Body of pancreas (tissue), 4 donors: Measurements from ENCODE around the gene C14orf132. TPM values are rescaled to one million over a fixed set of nuclear protein-coding genes. Genes with fewer than 3 reads are reported as not detected.

Experiments
- ATAC-seq: fragments of 150-250 bp; one replicate; pipeline ENCODE4 v1.9.1; 2016
- DNase-seq, 4 donors: peaks; one replicate each; pipeline ENCODE4 v3.0.0-alpha.2; 2019
- H3K27ac ChIP-seq, 4 donors: fragments of 200-600 bp; sonication (generic); 1 replicate in 3 of 4; 2 replicates in 1 of 4; pipeline versions ENCODE4 v1.5.1 to v1.6.1; 2016 to 2019; ENCODE audit warnings: mild to moderate bottlenecking in 1 of 4, mixed read lengths in 1 of 4, moderate library complexity in 1 of 4
- H3K27me3 ChIP-seq, 2 donors: fragments of 200-600 bp; sonication (generic); one replicate each; pipeline ENCODE4 v1.6.0; 2016; ENCODE audit warnings: mild to moderate bottlenecking in 1 of 2
- H3K36me3 ChIP-seq, 2 donors: fragments of 200-600 bp; sonication (generic); replicated peaks in 1 of 2; 2 replicates each; pipeline ENCODE4 v1.5.1; 2016; ENCODE audit warnings: low read depth in 2 of 2; ENCODE audit not compliant: insufficient read depth in 1 of 2
- H3K4me1 ChIP-seq: fragments of 200-600 bp; sonication (generic); one replicate; pipeline ENCODE4 v1.6.0; 2016
- H3K4me3 ChIP-seq, 2 donors: fragments of 200-600 bp; sonication (generic); 1 replicate in 1 of 2; 2 replicates in 1 of 2; pipeline ENCODE4 v1.5.1; 2016 to 2019
- H3K9me3 ChIP-seq, 3 donors: fragments of 200-600 bp; sonication (generic); 1 replicate in 2 of 3; 2 replicates in 1 of 3; pipeline ENCODE4 v1.5.1; 2016
- POLR2A ChIP-seq, 3 donors: fragments of 450-650 bp; IDR thresholded peaks; one replicate each; pipeline ENCODE4 v1.6.1; 2016; ENCODE audit warnings: antibody characterized with exemption in 3 of 3, mild to moderate bottlenecking in 2 of 3
- WGBS, 2 donors: methylation state at CpG; one replicate each; pipeline ENCODE4 v1.1.5; 2017; 5-methylcytosine and 5-hydroxymethylcytosine counted together
- intact Hi-C: fragments of 100-400 bp; cut with DNase I; formaldehyde crosslinking; loops from one replicate; pipeline ENCODE4 v1.15.1; 2023
- total RNA-seq, 2 donors: library from RNA; depleted of rRNA; stranded (reverse); fragments of >200 nt; gene quantifications; one replicate each; pipeline ENCODE4 v1.1.0, GENCODE V29; 2016
- TF ChIP-seq, protein P1 (sequence below), 7 experiments: fragments of 450-650 bp in 4 of 7; fragments of 200-600 bp in 3 of 7; sonication (generic) in 3 of 7; IDR thresholded peaks; one replicate each; pipeline ENCODE4 v1.5.1; 2016 to 2019; ENCODE audit warnings: antibody characterized with exemption in 7 of 7

Gene C14orf132
- total RNA-seq, 2 donors from 2014 or later: 4.4 to 4.6 TPM

DNA sequence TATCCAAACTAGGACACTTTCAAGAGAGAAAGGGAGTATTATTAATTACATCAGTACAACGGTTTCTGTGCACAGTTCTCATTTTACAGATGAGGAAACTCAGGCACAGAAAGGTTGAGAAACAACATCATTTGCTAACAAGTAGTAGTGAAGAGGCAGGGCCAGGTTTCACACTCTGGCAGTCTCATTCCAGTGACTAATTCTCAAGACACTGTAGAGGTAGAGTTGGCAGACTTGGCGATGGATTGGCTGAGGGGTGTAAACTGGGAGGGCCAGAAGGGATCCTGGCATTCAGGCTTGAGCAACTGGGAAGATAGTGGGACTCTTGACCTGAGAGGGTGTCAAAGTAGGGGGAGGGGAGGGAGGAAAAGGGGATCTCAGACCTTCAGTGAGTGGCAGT is 91.7 kb downstream of the C14orf132 start:
- no peak for ATAC-seq
- no peak for TF ChIP-seq POLR2A (IDR thresholded peaks at IDR 0.05)
- TF ChIP-seq, protein P1, sequence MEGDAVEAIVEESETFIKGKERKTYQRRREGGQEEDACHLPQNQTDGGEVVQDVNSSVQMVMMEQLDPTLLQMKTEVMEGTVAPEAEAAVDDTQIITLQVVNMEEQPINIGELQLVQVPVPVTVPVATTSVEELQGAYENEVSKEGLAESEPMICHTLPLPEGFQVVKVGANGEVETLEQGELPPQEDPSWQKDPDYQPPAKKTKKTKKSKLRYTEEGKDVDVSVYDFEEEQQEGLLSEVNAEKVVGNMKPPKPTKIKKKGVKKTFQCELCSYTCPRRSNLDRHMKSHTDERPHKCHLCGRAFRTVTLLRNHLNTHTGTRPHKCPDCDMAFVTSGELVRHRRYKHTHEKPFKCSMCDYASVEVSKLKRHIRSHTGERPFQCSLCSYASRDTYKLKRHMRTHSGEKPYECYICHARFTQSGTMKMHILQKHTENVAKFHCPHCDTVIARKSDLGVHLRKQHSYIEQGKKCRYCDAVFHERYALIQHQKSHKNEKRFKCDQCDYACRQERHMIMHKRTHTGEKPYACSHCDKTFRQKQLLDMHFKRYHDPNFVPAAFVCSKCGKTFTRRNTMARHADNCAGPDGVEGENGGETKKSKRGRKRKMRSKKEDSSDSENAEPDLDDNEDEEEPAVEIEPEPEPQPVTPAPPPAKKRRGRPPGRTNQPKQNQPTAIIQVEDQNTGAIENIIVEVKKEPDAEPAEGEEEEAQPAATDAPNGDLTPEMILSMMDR (IDR thresholded peaks at IDR 0.05): no peak
- H3K4me1 ChIP-seq: peaks cover 8% of the 10 kb centered on the region
- H3K4me3 ChIP-seq: no peak overlapping the region
- no peak overlapping the region for H3K27ac ChIP-seq
- no peak for DNase-seq
- H3K36me3 ChIP-seq: no peaks in the 10 kb centered on the region
- H3K27me3 ChIP-seq: no peaks in the 10 kb centered on the region
- intact Hi-C loops: no loop called here
- WGBS, 2 donors: 61 to 62% methylated on average over 2 of the region's 2 CpGs
- H3K9me3 ChIP-seq: no peaks in the 10 kb centered on the region

DNA sequence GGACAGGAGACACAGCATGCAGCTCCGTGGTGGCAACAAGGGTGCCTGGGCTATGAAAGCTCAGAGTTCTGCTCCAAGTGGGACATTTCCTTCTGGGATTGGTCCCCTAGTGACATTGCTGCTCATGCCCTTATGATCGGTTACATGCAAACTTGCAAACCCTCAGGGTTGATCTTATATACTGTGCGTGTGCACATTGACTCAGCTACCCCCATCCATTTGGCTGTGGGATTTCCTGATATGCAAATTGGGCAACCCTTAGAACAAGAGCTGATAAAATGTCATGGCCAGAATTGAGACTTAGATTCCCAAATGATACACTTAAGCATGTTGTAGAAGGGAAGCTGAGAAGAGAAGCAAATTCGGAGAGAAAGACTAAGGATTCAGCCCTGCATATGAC is 92.7 kb downstream of the C14orf132 start:
- H3K27ac ChIP-seq: no peak overlapping the region
- no peak for DNase-seq
- no peaks in the 10 kb centered on the region for H3K27me3 ChIP-seq
- WGBS, 2 donors: 53 to 62% methylated on average over 3 to 4 of the region's 4 CpGs
- TF ChIP-seq POLR2A (IDR thresholded peaks at IDR 0.05): no peak
- TF ChIP-seq, protein P1 (IDR thresholded peaks at IDR 0.05): no peak
- H3K4me1 ChIP-seq: peaks cover 8% of the 10 kb centered on the region
- no peak overlapping the region for H3K4me3 ChIP-seq
- intact Hi-C loops: no loop called here
- no peak for ATAC-seq
- no peaks in the 10 kb centered on the region for H3K9me3 ChIP-seq
- no peaks in the 10 kb centered on the region for H3K36me3 ChIP-seq

DNA sequence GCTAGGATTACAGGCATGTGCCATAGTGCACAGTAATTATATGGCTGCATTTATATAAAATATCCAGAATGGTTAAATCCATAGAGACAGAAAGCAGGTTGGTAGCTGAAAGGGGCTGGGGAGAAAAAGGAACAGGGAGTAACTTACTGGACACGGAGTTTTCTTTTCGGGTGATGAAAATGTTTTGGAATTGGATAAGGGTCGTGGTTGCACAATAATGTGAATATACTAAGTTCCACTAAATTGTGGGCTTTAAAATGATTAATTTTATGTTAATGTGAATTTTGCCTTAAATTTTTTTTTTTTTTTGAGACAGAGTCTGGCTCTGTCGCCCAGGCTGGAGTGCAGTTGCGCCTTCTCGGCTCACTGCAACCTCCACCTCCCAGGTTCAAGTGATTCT is 95.3 kb downstream of the C14orf132 start:
- Histone ChIP-seq H3K9me3 (peaks cover 0 to 11% (median 2%) of the 10 kb centered on the region in 3 donors), H3K4me3 (no peak overlapping the region), H3K27ac (peak overlapping the region in 1 of 4 donors; percentile 23), H3K36me3 (no peaks in the 10 kb centered on the region), H3K27me3 (no peaks in the 10 kb centered on the region), H3K4me1 (peaks cover 8% of the 10 kb centered on the region)
- ATAC-seq: no peak
- DNase-seq: no peak
- intact Hi-C loops: no loop called here
- TF ChIP-seq, protein P1 (IDR thresholded peaks at IDR 0.05): no peak
- no peak for TF ChIP-seq POLR2A (IDR thresholded peaks at IDR 0.05)
- WGBS, 2 donors: 81 to 82% methylated on average over 6 of the region's 6 CpGs

DNA sequence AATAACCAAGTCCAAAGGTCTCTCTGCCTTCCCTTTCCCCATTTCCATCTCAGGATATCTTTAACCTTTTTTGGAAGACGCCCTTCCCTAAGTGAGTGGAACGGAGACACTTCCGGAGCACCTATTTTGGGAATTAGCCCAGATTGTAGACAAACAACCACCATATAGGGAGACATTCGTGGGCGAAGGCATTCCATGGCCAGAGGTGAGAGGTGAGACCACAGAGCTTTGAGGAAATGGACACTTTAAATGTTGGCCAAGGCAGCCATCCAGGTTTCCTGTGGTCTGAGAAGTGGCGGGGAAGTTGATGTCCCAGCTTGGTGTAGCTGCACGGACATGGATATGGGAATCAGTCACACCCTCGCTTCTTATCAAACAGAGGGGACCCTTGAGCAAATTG is 96.1 kb downstream of the C14orf132 start:
- peak overlapping the region in 1 of 4 donors; percentile 23 for H3K27ac ChIP-seq
- TF ChIP-seq, protein P1 (IDR thresholded peaks at IDR 0.05): no peak
- no peak for TF ChIP-seq POLR2A (IDR thresholded peaks at IDR 0.05)

DNA sequence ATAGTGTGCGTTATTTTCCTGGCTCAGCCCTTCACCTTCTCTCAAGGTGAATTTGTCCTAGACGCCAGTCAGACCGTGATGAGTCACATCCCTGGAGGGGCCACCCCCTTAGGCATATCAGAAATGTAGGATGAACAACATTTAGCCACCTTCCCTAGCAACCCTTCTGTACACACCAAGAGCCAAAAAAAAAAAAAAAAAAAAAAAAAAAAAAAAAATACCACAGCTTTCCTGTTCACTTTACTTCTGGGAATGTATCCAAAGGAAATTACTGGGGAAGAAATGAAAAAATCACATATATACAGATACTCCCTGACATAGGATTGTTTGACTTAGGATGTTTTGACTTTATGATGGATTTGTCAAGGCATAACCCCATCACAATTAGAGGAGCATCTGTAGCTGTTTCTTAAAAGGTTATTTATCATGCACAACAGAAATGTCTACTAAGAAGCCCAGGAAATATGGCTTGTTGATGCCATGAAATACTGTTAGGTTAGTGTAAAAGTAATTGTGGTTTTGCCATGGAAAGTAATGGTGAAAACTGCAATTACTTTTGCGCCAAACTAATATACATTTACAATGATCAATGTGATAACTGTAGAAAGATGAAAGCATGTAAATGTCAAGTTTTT is 97.3 kb downstream of the C14orf132 start:
- H3K36me3 ChIP-seq: no peaks in the 10 kb centered on the region
- H3K27ac ChIP-seq: no peak overlapping the region
- DNase-seq (no peak), ATAC-seq (peak; percentile 58)
- H3K4me3 ChIP-seq: no peak overlapping the region
- H3K4me1 ChIP-seq: peaks cover 8% of the 10 kb centered on the region
- TF ChIP-seq, protein P1 (IDR thresholded peaks at IDR 0.05): no peak
- no peak for TF ChIP-seq POLR2A (IDR thresholded peaks at IDR 0.05)
- H3K9me3 ChIP-seq: peaks cover 0 to 11% (median 2%) of the 10 kb centered on the region in 3 donors
- intact Hi-C loops: no loop called here
- H3K27me3 ChIP-seq: no peaks in the 10 kb centered on the region
- WGBS, 2 donors: 25 to 40% methylated on average over 4 of the region's 4 CpGs

More for the DNA sequence above, 96.1 kb downstream of the C14orf132 start:
- Histone ChIP-seq H3K9me3 (peaks cover 0 to 11% (median 2%) of the 10 kb centered on the region in 3 donors), H3K27me3 (no peaks in the 10 kb centered on the region), H3K4me3 (no peak overlapping the region), H3K4me1 (peaks cover 8% of the 10 kb centered on the region), H3K36me3 (no peaks in the 10 kb centered on the region)
- 60 to 64% methylated on average over 8 of the region's 8 CpGs for WGBS, 2 donors
- DNase-seq (peak in 2 of 4 donors; percentile 21 to 22), ATAC-seq (peak; percentile 66)
- intact Hi-C loops: no loop called here
